Fibroblast of skin of abdomen (primary cell): ENCODE data around the gene ZDHHC7.

Experiments used
- DNase-seq: peaks from one replicate; pipeline ENCODE4 v3.0.0-alpha.2; 2013

The ZDHHC7 gene

DNA sequence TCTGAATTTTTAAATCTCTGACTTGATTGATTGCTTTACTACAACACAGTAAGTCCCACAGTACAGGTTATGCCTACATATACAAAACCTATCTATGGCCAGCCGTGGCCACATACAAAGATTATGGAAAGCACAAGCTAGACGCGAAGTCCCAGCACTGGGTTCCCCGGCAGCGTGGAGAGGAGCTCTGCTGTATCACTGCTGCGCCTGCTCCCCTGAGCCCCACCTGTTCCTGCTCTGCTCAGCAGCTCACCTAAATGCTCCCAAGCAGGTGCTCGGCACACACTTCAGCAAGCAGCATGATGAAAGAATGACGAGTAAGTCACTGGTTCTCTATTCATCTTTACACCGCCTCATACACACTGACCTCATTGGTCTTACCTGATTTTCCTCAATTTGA is 20.6 kb downstream of the ZDHHC7 start:
- no peak for DNase-seq

DNA sequence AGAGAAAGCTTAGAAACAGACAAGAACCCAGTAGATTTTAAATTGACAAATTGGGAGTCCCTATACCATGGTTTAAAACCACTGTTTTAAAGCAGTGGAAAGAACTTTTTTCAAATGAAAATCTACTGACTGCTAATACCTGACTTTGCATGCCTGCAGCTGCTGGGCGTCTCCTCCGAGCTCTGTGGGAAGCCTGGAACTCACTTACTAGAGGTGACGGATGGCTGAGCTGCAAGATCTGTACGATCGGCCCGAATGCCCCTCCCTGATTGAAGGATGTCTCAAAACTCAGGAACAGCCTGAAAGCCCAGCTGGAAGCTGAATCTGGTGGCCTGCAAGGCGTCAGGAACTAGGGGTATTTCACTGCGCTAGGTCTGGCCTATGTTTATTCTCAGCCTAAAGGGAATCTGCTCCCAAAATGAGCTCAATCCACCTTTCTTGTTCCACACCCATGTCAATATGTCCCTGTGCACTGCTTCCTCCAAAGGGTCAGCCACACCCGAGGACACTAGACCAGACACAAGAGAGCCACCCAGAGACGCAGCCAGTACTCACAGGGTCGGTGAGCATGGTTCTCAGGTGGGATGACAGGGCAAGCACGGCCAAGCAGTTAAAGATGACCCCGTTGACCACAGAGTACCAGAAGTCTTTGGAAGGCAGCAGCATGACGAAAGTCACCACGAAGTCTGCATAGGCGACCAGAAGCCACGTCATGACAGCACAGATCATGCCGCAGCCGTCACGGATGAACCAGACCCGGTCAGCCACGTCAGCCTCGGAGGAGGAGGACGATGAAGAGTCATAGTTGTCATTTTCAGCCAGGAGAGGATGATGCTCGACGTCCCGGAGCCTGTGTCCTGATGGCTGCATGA is 21.4 kb downstream of the ZDHHC7 start:
- DNase-seq = no peak

DNA sequence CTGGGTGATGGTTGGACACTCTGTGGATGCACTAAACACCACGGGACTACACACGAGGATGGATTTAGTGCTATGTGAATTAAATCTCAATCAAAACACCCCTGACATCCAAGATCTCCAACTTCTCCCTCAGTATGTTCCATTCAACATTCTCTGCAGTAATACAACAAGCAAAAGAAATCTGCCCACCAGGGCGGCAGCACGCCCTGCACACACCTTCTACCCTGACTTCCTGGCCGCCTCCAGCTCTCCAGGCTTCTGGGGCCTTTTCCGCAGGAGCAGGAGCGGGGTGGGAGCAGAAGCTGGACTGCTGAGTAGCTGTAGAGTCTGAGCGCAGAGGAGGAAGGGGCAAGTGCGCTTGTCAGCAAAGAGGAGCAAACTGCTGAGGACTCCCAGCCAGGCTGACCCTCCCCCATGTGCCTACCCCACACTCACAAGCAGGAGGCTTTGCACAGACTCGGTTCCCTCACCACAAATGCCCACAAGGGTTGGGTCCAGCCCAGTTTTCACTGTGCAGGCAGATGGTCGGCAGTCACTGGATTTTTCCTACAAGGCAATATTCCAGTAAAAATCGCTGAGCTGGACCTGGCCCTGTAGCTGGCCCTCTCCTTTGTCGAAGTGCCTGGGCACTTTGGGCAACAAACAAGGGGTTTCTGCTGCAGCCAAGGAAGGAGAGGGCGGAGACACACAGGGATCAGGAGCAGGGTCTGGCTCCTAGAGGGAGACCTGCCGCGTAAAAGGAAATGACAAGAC is 22.8 kb downstream of the ZDHHC7 start:
- no peak for DNase-seq

DNA sequence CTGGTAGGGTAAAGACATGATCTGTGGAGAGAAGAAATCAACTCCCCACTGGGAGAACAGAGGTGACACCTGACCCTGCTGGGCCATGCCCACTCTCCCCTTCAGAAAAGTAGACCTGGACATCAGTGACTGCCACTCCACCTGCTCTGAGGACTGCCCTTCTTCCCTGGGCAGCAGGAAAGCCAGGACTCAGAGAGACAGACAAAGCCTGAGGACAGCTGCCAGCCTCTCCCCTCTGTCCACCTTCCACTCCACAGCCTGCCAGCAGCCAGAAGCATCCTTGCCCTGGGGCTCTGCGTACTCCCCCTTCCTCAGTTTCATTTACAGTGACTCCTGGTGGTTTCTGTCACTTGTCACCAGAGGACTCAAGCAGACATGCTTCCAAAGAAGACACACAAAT is 24.5 kb downstream of the ZDHHC7 start:
- no peak for DNase-seq

DNA sequence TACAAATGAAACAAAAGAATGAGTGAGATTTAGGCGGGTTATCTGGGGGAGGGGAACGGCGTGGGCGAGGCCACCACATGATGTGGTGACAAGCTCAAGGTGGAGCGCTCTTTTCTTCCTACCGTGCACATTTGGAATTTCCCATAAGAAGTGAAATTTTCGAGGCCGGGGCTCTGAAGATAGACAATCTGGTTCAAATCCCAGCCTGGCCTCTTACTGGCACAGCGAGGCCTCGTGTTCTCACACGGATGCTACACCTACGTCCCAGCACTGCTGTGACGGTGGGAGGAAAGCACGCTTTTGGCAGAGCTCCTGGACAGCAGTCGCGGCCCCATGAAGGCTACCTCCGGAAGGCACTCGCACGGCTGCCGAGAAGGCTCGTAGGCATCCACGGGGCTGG is 25.2 kb downstream of the ZDHHC7 start:
- no peak for DNase-seq

DNA sequence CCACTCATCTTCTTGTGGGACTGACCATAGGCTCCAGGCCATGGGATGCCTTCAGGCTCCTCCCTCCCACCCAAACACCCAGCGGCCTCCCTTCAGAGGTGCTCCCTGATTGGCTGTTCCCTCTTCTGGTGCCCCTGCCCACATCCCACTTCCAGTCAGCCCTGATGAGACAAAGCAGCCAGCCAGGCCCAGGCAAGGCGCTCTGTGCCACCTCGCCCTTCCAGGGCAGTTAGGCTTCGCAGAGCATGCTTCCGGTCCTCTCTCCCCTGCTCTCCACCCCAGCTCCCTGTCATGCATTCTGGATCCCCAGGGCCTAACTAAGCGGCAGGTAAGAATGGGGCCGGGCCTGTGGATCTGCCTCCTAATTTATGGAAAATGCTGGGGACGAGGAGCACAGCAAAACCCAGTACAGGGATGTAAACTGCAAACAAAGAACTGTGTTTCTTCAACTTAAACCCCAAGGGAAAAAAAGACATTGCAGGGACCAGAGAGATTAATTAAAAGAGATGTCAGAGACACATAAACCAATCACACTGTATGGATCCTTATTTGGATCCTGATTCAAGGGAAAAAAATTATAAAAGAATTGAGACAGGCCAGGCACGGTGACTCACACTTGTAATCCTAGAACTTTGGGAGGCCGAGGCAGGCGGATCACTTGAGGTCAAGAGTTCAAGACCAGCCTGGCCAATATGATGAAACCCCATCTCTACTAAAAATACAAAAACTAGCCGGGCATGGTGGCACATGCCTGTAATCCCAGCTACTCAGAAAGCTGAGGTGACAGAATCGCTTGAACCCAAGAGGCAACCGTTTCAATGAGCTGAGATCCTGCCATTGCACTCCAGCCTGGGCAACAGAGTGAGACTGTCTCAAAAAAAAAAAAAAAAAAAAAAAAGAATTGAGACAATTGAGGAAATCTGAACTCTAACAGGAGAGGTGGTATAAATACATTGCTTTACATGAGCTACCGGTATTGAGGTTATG is 26.0 kb downstream of the ZDHHC7 start:
- peak; percentile 94 for DNase-seq

DNA sequence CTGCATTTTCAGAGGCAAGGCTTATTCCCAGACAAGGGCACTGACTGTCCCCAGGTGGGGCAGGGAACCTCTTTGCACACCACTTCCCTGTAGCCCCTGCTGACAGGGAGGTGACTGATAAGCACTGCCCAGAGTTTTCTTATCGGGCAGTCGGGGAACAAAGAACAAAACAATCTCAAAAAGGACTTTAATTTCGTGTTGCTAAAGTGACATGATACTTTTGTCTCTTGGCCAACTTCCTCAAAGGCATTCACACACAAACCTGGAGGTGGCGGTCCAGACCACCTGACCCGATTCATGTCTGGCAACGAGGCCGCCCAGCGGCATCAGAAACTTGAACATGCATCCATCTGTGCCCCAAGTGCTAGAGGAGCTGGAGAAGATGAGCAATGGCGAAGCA is 28.9 kb downstream of the ZDHHC7 start:
- no peak for DNase-seq

DNA sequence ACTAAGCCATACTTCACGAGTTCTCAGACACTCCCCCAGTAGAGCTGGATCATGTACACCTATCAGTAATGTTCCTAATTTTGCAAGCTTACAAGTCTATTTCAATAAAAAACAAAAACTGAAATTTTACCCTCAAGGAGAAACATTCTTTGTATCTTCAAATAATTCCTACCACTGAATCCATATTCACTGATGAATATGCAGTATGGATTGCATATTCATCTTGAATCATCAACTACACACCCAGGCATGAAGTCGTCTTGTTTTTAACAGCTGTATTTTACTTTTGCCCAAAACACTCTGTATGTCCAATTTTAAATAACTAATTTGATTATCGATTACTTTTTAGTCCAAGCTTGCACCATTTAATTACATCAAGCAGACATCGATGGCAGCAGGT is 31.8 kb downstream of the ZDHHC7 start:
- DNase-seq = peak; percentile 39

DNA sequence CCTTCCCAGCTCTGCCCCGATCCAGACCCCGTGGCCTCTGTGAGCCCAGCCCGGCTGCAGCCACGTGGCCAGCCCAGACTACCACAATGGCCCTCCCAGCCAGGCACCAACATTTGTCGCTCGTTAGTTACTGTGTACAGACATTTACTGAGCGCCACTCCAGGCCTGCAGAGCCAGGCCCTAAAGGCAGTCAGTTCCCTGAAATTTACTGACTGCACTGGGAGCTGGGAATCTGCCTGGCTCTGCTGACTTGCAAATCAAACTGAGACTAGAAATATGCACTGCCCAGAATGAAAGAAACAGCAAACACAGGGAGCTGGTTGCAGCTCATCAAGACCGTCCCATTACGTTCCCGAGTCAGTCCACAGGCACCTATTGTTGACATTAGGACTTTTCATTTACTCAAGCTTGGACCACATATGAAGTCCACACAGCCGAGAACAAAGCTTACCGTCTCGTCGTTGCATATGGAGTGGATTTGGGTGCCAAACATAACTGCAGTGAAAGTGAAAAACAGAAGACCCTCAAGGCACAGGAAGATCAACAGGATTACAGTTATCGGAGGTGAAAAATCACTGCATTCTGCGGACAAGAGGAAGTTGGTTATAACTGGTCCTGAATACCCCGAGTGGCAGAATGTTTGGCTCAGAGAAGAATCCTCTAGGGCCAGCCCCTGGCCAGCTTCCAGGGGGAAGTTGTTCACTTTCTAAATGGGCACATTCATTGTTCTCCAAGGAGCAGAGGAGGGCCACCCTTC is 34.5 kb downstream of the ZDHHC7 start:
- DNase-seq = no peak

DNA sequence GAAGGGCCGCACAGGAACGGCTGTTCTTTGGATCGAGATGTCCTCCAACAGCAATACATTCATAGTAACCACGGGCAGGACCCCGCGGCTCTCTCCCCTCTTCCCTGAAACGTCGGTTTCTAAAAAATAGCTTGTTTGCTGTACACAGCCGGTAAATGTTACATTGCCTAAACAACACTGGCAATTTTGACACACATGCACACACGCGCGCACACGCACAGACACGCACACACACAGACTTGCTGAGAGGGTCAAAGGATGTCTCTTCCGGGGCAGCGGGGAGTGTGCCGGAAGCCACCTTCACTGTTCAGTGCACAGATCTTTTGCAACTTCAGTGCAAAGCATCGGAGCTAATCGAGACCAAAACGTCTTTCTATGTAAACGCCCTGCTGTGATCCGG is 35.8 kb downstream of the ZDHHC7 start:
- DNase-seq = no peak

DNA sequence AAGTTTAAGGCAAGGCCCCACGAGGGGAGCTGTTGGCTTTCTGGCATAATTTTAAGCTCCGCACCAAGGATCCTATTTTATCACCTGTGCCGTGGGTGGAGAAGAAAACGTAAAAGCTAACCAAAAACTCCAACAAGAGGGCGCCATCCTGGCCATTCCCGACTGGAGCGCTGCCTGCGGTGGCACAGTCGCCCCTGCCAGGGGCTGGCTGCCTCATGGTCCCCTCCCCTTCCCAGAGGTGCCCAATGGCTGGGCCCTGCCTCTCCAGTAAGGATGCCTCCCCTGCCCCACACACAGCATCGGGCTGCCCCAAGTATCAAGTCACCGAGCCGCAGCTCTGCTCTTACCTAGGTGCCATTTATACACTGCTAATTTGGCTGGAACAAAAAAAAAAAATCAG is 36.3 kb downstream of the ZDHHC7 start:
- DNase-seq = no peak

DNA sequence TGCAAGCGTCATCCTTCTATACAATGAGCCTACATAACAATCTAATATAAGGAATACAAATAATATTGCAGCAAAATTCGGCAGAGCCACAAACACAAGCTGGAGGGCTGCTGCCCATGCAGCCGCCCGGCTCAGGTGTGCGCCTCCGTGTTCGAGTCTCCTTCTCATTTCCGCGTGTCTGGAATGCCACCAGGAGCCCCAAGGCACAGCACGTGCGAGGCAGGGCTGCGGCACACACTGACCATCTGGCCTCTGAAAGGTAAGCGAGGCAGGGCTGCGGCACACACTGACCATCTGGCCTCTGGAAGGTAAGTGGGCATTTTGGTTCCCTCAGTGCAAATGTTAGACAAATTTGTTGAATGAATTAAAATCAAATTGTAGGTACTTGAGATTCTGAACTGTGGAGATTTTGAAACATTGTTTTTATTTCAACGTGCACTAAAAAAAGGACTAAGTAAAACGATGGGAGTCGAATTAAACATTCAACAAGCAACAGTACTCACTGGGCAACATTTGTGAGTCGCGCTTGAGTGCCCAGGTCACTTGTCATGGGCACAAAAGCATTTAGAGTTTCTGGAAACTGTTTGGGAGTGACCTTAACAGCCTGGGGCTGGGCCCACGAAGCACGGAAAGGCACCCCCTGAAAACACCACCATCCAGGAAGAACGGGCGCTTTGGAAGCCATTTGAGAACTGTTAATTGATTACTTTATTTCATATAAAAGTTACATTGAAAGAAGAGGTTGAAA is 37.4 kb downstream of the ZDHHC7 start:
- no peak for DNase-seq

DNA sequence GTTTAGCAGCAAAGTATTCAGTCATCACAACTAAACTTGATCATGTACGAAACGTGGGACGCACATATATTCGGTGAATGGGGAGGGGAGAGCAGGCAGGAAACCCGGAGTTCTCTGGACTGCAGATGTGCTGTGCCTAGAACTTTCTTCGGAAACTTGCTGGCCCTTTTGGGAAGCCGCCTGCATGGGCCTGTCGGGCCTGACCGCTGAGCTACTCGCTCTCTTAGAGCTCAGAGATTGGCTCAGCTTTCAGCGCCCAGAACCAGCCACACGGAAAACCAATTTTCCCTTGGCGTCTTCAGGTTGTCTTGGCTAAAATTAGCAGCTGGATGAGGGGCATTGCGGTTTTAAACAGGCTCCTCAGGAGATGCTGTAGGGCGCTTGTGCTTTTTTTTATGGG is 38.1 kb downstream of the ZDHHC7 start:
- DNase-seq = no peak

DNA sequence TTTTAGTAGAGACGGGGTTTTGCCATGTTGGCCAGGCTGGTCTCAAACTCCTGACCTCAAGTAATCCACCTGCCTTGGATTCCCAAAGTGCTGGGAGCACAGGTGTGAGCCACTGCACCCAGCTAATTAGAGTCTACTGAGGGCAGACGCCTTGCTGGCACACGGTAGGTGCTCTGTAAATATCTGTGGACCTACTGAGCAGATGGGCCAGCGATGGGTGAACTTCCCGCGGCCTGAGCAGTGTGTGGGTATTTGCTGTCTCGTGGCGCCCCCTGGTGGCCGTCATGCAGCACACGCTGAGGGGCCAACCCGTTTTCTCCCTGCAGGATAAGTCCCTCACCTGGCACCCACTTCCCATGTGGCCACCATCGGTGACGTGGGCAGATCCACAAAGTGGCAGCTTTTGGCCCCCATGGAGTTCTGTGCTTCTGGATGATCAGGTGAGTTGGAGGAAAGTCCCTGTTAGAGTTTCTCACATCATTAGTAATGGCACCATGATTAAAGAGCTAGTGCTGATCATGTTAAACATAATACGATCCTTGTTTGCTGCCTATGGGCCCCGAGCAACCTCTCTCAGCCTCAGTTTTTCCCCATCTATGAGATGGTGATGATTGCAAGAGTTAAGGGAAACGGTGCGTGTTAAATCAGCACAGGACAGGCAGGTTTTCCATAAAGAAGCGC is 40.7 kb downstream of the ZDHHC7 start:
- DNase-seq = peak; percentile 66

DNA sequence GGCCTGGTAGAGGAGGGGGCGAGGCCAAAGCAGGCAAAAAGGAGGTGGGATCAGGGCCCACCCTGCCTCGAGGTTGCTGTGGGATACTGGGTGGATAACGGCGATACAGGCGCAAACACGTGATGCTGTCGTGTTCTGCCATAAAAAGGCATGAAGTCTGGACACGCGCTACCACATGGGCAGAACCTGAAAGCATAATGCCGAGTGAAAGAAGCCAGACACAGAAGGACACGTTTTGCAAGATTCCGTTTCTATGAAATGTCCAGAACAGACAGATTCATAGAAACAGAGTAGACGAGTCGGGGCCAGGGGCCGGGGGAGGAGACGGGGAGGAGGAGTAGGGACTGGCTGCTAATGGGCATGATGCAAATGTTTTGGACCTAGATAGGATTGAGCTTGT is 43.5 kb downstream of the ZDHHC7 start:
- no peak for DNase-seq

DNA sequence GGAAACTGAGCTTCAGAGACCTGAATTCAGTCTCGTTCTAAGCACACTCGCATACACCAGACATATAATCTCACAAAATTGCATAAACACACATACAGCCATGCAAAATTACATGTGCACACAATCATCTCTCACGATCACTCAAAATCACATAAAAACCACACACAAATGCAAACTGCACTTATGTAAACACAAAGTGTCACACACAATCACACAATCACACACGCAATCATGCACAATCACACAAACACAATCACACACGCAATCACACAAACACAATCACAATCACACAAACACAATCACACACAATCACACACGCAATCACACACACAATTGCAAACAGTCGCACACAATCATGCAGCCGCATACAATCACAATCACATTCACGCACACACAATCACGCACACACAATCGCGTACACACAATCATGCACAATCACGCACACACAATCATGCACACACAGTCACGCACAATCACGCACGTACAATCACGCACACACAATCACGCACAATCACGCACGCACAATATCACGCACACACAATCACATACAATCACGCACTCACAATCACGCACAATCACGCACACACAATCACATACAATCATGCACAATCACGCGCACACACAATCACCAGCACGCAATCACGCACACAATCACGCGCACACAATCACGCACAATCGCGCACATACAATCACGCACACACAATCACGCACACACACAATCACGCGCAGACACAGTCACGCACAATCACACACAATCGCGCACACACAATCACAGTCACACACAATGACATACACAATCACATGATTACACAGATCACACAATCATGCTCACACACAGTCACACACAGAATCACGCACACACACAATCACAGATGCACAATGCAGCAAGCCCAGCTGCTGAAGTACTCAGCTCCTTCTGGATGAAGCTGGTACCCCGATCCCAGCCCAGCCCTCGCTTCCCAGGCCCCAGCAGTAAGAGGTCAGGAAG is 45.6 kb downstream of the ZDHHC7 start:
- DNase-seq = no peak

DNA sequence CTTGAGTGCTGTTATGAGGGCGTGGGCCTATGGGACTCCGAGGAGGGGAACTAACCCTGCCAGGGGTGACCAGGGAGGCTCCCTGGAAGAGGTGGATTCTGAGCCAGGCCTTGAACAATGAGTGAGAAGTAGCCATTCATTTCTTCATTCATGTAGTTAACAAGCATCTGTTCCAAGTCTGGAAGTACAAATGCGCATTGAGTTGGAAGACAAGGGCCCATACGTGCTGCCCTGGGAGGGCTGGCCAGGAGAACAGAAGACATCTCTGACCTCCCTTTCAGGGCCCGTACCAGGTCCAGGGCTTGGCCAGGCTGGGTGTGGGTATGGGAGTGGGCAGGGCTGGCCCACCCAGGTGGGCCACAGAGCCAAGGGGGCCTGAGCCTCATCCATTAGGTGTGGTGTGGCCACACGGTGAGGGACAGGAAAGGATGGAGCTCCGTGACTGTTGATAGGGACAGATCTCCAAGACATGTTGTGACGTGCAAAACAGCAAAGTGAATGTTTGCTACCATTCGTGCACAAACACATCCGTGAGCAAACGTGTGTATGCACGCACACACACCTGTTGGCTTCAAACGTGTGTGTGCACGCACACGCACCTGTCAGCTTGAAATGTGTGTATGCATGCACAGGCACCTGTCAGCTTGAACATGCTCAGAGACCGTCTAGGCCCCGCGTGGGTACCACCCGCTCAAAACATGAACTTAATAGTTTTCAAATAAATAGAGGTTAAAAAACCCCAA is 46.8 kb downstream of the ZDHHC7 start:
- no peak for DNase-seq

DNA sequence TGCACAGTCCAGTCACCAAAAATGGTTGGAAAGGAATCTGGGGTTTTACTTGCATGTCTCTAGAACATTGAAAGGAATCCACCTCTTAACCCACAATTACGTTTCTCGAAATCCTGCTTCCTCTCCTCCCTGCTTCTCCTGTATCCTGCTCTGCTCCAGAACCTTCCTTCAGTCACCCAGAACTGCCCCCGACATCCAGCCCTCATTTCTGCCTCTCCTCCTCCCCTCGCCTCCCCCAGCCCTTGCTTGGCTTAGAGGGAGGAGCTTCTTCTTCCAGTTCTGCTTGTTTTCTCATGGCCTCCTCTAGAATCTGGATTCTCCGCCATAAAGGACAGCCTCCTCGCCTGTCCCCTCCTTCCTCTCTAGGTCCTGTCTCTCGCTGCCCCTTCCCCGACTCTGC is 48.3 kb downstream of the ZDHHC7 start:
- no peak for DNase-seq

DNA sequence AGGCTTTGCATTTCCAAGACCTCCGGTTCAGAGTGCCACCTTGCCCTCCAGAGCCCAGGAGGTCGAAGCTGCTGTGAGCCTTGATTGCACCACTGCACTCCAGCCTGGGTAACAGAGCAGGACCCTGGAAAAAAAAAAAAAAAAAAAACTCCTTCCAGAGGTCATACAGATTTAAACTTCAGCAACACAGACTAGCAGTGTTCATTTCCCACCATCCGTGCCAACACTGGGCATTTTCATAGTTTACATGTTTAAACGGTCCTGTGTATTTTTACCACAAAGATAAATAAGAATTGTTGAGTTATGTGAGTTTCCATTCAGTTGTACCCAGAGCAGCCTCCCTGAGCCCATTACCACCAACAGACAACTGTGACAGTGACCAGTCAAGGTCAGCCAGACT is 50.4 kb downstream of the ZDHHC7 start:
- DNase-seq = no peak
